GM12878 (cell line): ENCODE measurements around the gene C2. TPM values are rescaled to one million over a fixed set of nuclear protein-coding genes. Genes with fewer than 3 reads are reported as not detected.
A peak's percentile ranks its signal among the peaks of the same experiment; 100 is the strongest.

Experiments
- ATAC-seq: fragments of 200-7000 bp; cut with Tn5 transposase; 3 replicates; pipeline ENCODE4 v1.9.1; 2020; ENCODE audit warnings: mild to moderate bottlenecking, moderate library complexity
- Bru-seq: library from RNA; stranded (reverse); fragments of 400-500 nt; gene quantifications from one replicate; lab custom pipeline; 2021; lab: Mats Ljungman, UMichigan
- BruChase-seq, 2 experiments: library from RNA; stranded (reverse); fragments of 400-500 nt; gene quantifications; one replicate each; lab custom pipeline; 2021; lab: Mats Ljungman, UMichigan
- BruUV-seq: library from RNA; stranded (reverse); fragments of 400-500 nt; replicated peaks from 2 replicates; lab custom pipeline; 2021; lab: Mats Ljungman, UMichigan
- CTCF ChIA-PET: fragments of 300-600 bp; sonication (Branson Sonifier 250); formaldehyde crosslinking; extraction: SDS; loops from one replicate; lab custom pipeline; 2021; ENCODE audit warnings: inconsistent platforms; lab: Yijun Ruan, JAX
- POLR2A ChIA-PET: fragments of 350-600 bp; formaldehyde crosslinking; extraction: SDS; loops from one replicate; lab custom pipeline; 2021; ENCODE audit warnings: inconsistent platforms; lab: Charles Lee
- RAD21 ChIA-PET: fragments of 300-600 bp; sonication (Branson Sonifier 250); formaldehyde crosslinking; loops from one replicate; lab custom pipeline; 2023; ENCODE audit warnings: antibody characterized with exemption; ENCODE audit not compliant: unreplicated experiment; lab: Charles Lee
- SMC1A ChIA-PET: fragments of 300-600 bp; sonication (Branson Sonifier 250); formaldehyde crosslinking; loops from one replicate; lab custom pipeline; 2023; ENCODE audit not compliant: unreplicated experiment, uncharacterized antibody; lab: Charles Lee
- DNase-seq: peaks from one replicate; pipeline ENCODE4 v3.0.0-alpha.2; 2011; ENCODE audit warnings: low read depth, low spot score
- FAIRE-seq: peaks from 3 replicates; lab custom pipeline; 2011; peaks lifted over from hg19 to GRCh38; lab: Jason Lieb, UNC
- H2AFZ ChIP-seq: 2 replicates; pipeline ENCODE4 v1.6.0; 2011; ENCODE audit warnings: low read depth, low read length, control low read depth; ENCODE audit not compliant: control insufficient read depth
- H3K27ac ChIP-seq: 2 replicates; pipeline ENCODE4 v1.5.1; 2011; ENCODE audit warnings: control low read depth; ENCODE audit not compliant: control insufficient read depth, insufficient read depth
- H3K27me3 ChIP-seq, 2 experiments: replicated peaks in 1 of 2; 2 replicates each; pipeline versions ENCODE4 v1.6.0 to v1.6.1; 2011; ENCODE audit warnings: low read length in 1 of 2; ENCODE audit not compliant: control insufficient read depth in 2 of 2, insufficient read depth in 2 of 2
- H3K36me3 ChIP-seq, 2 experiments: 2 replicates each; pipeline ENCODE4 v1.5.1; 2011; ENCODE audit warnings: low read length in 1 of 2; ENCODE audit not compliant: control insufficient read depth in 2 of 2, insufficient read depth in 2 of 2
- H3K4me1 ChIP-seq: 2 replicates; pipeline ENCODE4 v1.6.1; 2011; ENCODE audit warnings: mild to moderate bottlenecking, low read length, moderate library complexity, mixed read lengths; ENCODE audit not compliant: control insufficient read depth, insufficient read depth
- H3K4me2 ChIP-seq: 2 replicates; pipeline ENCODE4 v1.6.0; 2011; ENCODE audit warnings: control low read depth; ENCODE audit not compliant: control insufficient read depth, insufficient read depth
- H3K4me3 ChIP-seq: fragments of 200-600 bp; sonication (generic); 2 replicates; pipeline ENCODE4 v1.5.1; 2016
- H3K79me2 ChIP-seq: 2 replicates; pipeline ENCODE4 v1.6.0; 2011; ENCODE audit warnings: low read length; ENCODE audit not compliant: control insufficient read depth, insufficient read depth
- H3K9ac ChIP-seq: 2 replicates; pipeline ENCODE4 v1.8.0; 2011; ENCODE audit warnings: low read length, control low read depth, mixed read lengths; ENCODE audit not compliant: control insufficient read depth, insufficient read depth
- H3K9me3 ChIP-seq: replicated peaks from 3 replicates; pipeline ENCODE4 v1.5.1; 2011; ENCODE audit warnings: mild to moderate bottlenecking, low read length; ENCODE audit not compliant: control insufficient read depth, insufficient read depth
- H4K20me1 ChIP-seq: 2 replicates; pipeline ENCODE4 v1.6.0; 2011; ENCODE audit not compliant: control insufficient read depth, insufficient read depth
- E2F8 ChIP-seq: fragments of 450-650 bp; IDR thresholded peaks from 2 replicates; pipeline ENCODE4 v1.6.1; 2018; ENCODE audit warnings: mild to moderate bottlenecking, low read depth, moderate library complexity; ENCODE audit not compliant: partially characterized antibody
- ESRRA ChIP-seq: IDR thresholded peaks from 2 replicates; pipeline ENCODE4 v1.6.1; 2012; ENCODE audit warnings: mild to moderate bottlenecking, low read length, improper control_type of control experiment
- EZH2 ChIP-seq: IDR thresholded peaks from 2 replicates; pipeline ENCODE4 v1.6.1; 2012; ENCODE audit warnings: low read depth, mild to moderate bottlenecking, control low read depth, inconsistent platforms, low read length, borderline replicate concordance; ENCODE audit not compliant: control insufficient read depth
- HCFC1 ChIP-seq: fragments of 150-350 bp; IDR thresholded peaks from 2 replicates; pipeline ENCODE4 v1.6.1; 2014; ENCODE audit warnings: low read length
- MYC ChIP-seq: IDR thresholded peaks from 2 replicates; pipeline ENCODE4 v1.6.1; 2011; ENCODE audit warnings: mild to moderate bottlenecking, low read length, moderate library complexity, inconsistent platforms; ENCODE audit not compliant: insufficient read depth, insufficient replicate concordance, insufficient read length, severe bottlenecking
- SIX5 ChIP-seq: IDR thresholded peaks from 2 replicates; pipeline ENCODE4 v1.6.1; 2011; ENCODE audit warnings: mild to moderate bottlenecking, low read depth, low read length, moderate library complexity; ENCODE audit not compliant: severe bottlenecking
- SPI1 ChIP-seq: IDR thresholded peaks from 2 replicates; pipeline ENCODE4 v1.6.1; 2011; ENCODE audit warnings: low read depth, mild to moderate bottlenecking, low read length, moderate library complexity, borderline replicate concordance; ENCODE audit not compliant: insufficient read depth
- ZBTB33 ChIP-seq: fragments of 450-650 bp; IDR thresholded peaks from 2 replicates; pipeline ENCODE4 v1.6.1; 2017; ENCODE audit warnings: mild to moderate bottlenecking
- WGBS: methylation state at CpG from one replicate; pipeline ENCODE4 v1.1.6; 2016; ENCODE audit warnings: low lambda C conversion rate; ENCODE audit not compliant: insufficient replicate concordance, insufficient coverage; ENCODE audit errors: missing lambda C conversion rate; 5-methylcytosine and 5-hydroxymethylcytosine counted together
- in situ Hi-C: fragments of 300-500 bp; cut with MboI; formaldehyde crosslinking; loops from 9 replicates; pipeline ENCODE4 v1.14.3; 2018; ENCODE audit warnings: mixed read lengths
- intact Hi-C: fragments of 100-400 bp; cut with micrococcal nuclease; formaldehyde crosslinking; loops from one replicate; pipeline ENCODE4 v1.14.2; 2022; ENCODE audit not compliant: unreplicated experiment
- long read RNA-seq, 2 experiments: library from polyadenylated mRNA; unstranded; transcript quantifications; one replicate each; pipeline ENCODE4 v2.0.0, GENCODE V29; 2019 to 2020
- polyA minus RNA-seq, 3 experiments: library from RNA; depleted of rRNA, polyadenylated mRNA; stranded (reverse); fragments of >200 nt; gene quantifications; 2 replicates each; pipeline ENCODE4 v1.2.3, GENCODE V29; 2011
- polyA plus RNA-seq, 11 experiments: library from polyadenylated mRNA; depleted of rRNA in 4 of 11; unstranded in 6 of 11; stranded (reverse) in 5 of 11; fragments of >200 nt; fragmentation: Nextera tagmentation in 4 of 11; fragmentation: Illumina TruSeq in 1 of 11; extraction: Ambion mirVana in 4 of 11; extraction: Trizol in 1 of 11; gene quantifications; 1 replicate in 1 of 11; 2 replicates in 10 of 11; pipeline versions ENCODE4 v1.2.1 to v1.2.3, GENCODE V29; 2011 to 2016; ENCODE audit warnings: inconsistent platforms in 2 of 11, missing spikeins in 2 of 11, low read depth in 1 of 11
- total RNA-seq, 4 experiments: library from RNA; depleted of rRNA in 3 of 4; stranded (reverse); fragments of >200 nt in 3 of 4; fragmentation: Illumina TruSeq in 1 of 4; extraction: Trizol in 1 of 4; gene quantifications; 2 replicates each; pipeline versions ENCODE4 v1.2.1 to v1.2.3, GENCODE V29; 2013 to 2021
- TF ChIP-seq, protein P1 (sequence below): fragments of 450-650 bp; IDR thresholded peaks from 2 replicates; pipeline ENCODE4 v1.6.1; 2017; ENCODE audit warnings: low read depth, mild to moderate bottlenecking, moderate library complexity
- TF ChIP-seq, protein P2 (sequence below): fragments of 450-650 bp; IDR thresholded peaks from 2 replicates; pipeline ENCODE4 v1.6.1; 2017; ENCODE audit warnings: borderline replicate concordance

Gene C2
- 0.67 and 1.3 TPM in 2 replicates for total RNA-seq (2013; cell fraction: nucleolus; rRNA removed)
- total RNA-seq (2014; rRNA removed) (0.06 and 0.16 TPM in 2 replicates), total RNA-seq (2014; rRNA removed; fragmentation: Illumina TruSeq; extraction: Trizol) (not detected in 2 replicates), total RNA-seq (2021) (0.58 and 0.97 TPM in 2 replicates), polyA plus RNA-seq (2011; rRNA removed) (0.27 and 0.65 TPM in 2 replicates), polyA plus RNA-seq (2014; fragmentation: Illumina TruSeq; extraction: Trizol) (0.21 TPM in 1 of 2 replicates, not detected in the other), polyA plus RNA-seq (2014; fragmentation: Nextera tagmentation; extraction: Ambion mirVana) (not detected), polyA plus RNA-seq (2014; rRNA removed) (0.18 TPM in 1 of 2 replicates, not detected in the other), polyA plus RNA-seq (2016; fragmentation: Nextera tagmentation; extraction: Ambion mirVana) (under 1 TPM in 1 of 2 experiments, not detected in 1; 0.15 TPM), polyA minus RNA-seq (2011; rRNA and poly(A)+ RNA removed) (0.29 TPM in 1 of 2 replicates, not detected in the other), Bru-seq, nascent RNA (percentile 46 among the genes with signal in this experiment), BruChase-seq, experiment 1, labeled RNA remaining after a 6-hour chase (percentile 38 among the genes with signal in this experiment), BruChase-seq, experiment 2, labeled RNA remaining after a 2-hour chase (percentile 38 among the genes with signal in this experiment)
- polyA plus RNA-seq (2011; ENCODE audit: low read depth): not detected
- 0.40 and 0.42 TPM in 2 replicates for polyA plus RNA-seq (2011; cell fraction: cytosol; rRNA removed)
- polyA plus RNA-seq (2011; cell fraction: nucleus; rRNA removed): 0.31 and 0.94 TPM in 2 replicates
- 0.24 and 0.62 TPM in 2 replicates for polyA plus RNA-seq (2012)
- polyA minus RNA-seq (2011; cell fraction: cytosol; rRNA and poly(A)+ RNA removed): not detected in 2 replicates
- polyA minus RNA-seq (2011; cell fraction: nucleus; rRNA and poly(A)+ RNA removed): 0.12 TPM in 1 of 2 replicates, not detected in the other
- long read RNA-seq, experiment 1: 0 reads
- long read RNA-seq, experiment 2, partial matches to known transcripts: 0 of 1 reads
- long read RNA-seq, experiment 2, other reads (novel, unspliced or antisense): 1 of 1 reads

GRCh38 chr6:31927242-31927862 lies at the start of gene C2:
C2 (plus strand) TSS chr6:31927717; CDS start chr6:31927753, 36 bp downstream.
- DNase-seq (no peak), FAIRE-seq (no peak)
- intact Hi-C loops: no loop called here
- Histone ChIP-seq H4K20me1 (no peaks in the 10 kb centered on the region), H3K4me2 (no peak within 1 kb of the TSS), H3K36me3 (no peaks in the 10 kb centered on the region)
- ChIA-PET SMC1A (no interaction called here), POLR2A (no interaction called here), CTCF (interaction anchor here (1.0 kb wide), 1 partner anchor 191 kb away, joined by 3 read pairs; no protein-coding TSS in a partner anchor)
- WGBS: 46% methylated on average over 11 of the region's 11 CpGs
- BruUV-seq: no TSS peak
- in situ Hi-C loops: no loop called here
- TF ChIP-seq SPI1 (no peak), HCFC1 (no peak), EZH2 (no peak), MYC (no peak), ZBTB33 (no peak), ESRRA (no peak), E2F8 (no peak), SIX5 (no peak)
- TF ChIP-seq, protein P1, sequence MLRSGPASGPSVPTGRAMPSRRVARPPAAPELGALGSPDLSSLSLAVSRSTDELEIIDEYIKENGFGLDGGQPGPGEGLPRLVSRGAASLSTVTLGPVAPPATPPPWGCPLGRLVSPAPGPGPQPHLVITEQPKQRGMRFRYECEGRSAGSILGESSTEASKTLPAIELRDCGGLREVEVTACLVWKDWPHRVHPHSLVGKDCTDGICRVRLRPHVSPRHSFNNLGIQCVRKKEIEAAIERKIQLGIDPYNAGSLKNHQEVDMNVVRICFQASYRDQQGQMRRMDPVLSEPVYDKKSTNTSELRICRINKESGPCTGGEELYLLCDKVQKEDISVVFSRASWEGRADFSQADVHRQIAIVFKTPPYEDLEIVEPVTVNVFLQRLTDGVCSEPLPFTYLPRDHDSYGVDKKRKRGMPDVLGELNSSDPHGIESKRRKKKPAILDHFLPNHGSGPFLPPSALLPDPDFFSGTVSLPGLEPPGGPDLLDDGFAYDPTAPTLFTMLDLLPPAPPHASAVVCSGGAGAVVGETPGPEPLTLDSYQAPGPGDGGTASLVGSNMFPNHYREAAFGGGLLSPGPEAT: no peak
- TF ChIP-seq, protein P2, sequence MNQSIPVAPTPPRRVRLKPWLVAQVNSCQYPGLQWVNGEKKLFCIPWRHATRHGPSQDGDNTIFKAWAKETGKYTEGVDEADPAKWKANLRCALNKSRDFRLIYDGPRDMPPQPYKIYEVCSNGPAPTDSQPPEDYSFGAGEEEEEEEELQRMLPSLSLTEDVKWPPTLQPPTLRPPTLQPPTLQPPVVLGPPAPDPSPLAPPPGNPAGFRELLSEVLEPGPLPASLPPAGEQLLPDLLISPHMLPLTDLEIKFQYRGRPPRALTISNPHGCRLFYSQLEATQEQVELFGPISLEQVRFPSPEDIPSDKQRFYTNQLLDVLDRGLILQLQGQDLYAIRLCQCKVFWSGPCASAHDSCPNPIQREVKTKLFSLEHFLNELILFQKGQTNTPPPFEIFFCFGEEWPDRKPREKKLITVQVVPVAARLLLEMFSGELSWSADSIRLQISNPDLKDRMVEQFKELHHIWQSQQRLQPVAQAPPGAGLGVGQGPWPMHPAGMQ: no peak
- TF ChIP-seq, all 136 proteins: peak for 0
- H3K9ac ChIP-seq: no peak within 1 kb of the TSS
- peaks cover 1% of the 10 kb centered on the region; the same call in 1 of the 3 replicates for H3K9me3 ChIP-seq
- H2AFZ ChIP-seq: no peak within 1 kb of the TSS
- H3K4me1 ChIP-seq: no peaks in the 10 kb centered on the region
- no peaks in the 10 kb centered on the region for H3K27me3 ChIP-seq
- H3K4me3 ChIP-seq: no peak within 1 kb of the TSS
- ATAC-seq: no peak
- RAD21 ChIA-PET: no interaction called here
- H3K27ac ChIP-seq: no peak within 1 kb of the TSS
- no peaks in the 10 kb centered on the region for H3K79me2 ChIP-seq
